Astrocyte (in vitro differentiated cells and primary cell): ENCODE measurements around the gene MYO5B. TPM values are rescaled to one million over a fixed set of nuclear protein-coding genes. Genes with fewer than 3 reads are reported as not detected.

Experiments
- DNase-seq: peaks from one replicate; pipeline ENCODE4 v3.0.0-alpha.2; 2010; ENCODE audit warnings: low read depth
- FAIRE-seq: peaks from 2 replicates; lab custom pipeline; 2011; peaks lifted over from hg19 to GRCh38; lab: Jason Lieb, UNC
- H2AFZ ChIP-seq: 2 replicates; pipeline ENCODE4 v1.6.0; 2012; ENCODE audit warnings: low read depth, low read length, inconsistent platforms
- H3K27ac ChIP-seq: 2 replicates; pipeline ENCODE4 v1.5.1; 2011; ENCODE audit warnings: low read depth, low read length, inconsistent platforms
- H3K27me3 ChIP-seq: 2 replicates; pipeline ENCODE4 v1.6.0; 2011; ENCODE audit warnings: low read length, inconsistent platforms; ENCODE audit not compliant: insufficient read depth
- H3K36me3 ChIP-seq: 2 replicates; pipeline ENCODE4 v1.5.1; 2011; ENCODE audit warnings: low read length, inconsistent platforms; ENCODE audit not compliant: insufficient read depth
- H3K4me1 ChIP-seq: 2 replicates; pipeline ENCODE4 v1.5.1; 2011; ENCODE audit warnings: low read length, inconsistent platforms; ENCODE audit not compliant: insufficient read depth
- H3K4me2 ChIP-seq: 2 replicates; pipeline ENCODE4 v1.6.0; 2012; ENCODE audit warnings: low read length, inconsistent platforms
- H3K4me3 ChIP-seq: 2 replicates; pipeline ENCODE4 v1.5.1; 2011; ENCODE audit warnings: low read depth, mild to moderate bottlenecking, low read length, inconsistent platforms; ENCODE audit not compliant: insufficient read depth
- H3K79me2 ChIP-seq: 2 replicates; pipeline ENCODE4 v1.6.0; 2012; ENCODE audit warnings: mild to moderate bottlenecking, low read length, inconsistent platforms; ENCODE audit not compliant: insufficient read depth
- H3K9ac ChIP-seq: 2 replicates; pipeline ENCODE4 v1.6.0; 2012; ENCODE audit warnings: mild to moderate bottlenecking, low read length, inconsistent platforms
- H3K9me3 ChIP-seq: 2 replicates; pipeline ENCODE4 v1.5.1; 2012; ENCODE audit warnings: low read depth, mild to moderate bottlenecking, low read length, inconsistent platforms; ENCODE audit not compliant: insufficient read depth
- H4K20me1 ChIP-seq: 2 replicates; pipeline ENCODE4 v1.6.0; 2012; ENCODE audit warnings: low read length, inconsistent platforms; ENCODE audit not compliant: insufficient read depth
- H3K27ac Mint-ChIP-seq: one replicate; pipeline ENCODE4 v1.8.0; 2021; ENCODE audit warnings: mild to moderate bottlenecking, mixed read lengths; ENCODE audit not compliant: unreplicated experiment
- H3K27me3 Mint-ChIP-seq: one replicate; pipeline ENCODE4 v1.8.0; 2021; ENCODE audit warnings: low read depth, mixed read lengths; ENCODE audit not compliant: unreplicated experiment
- H3K36me3 Mint-ChIP-seq: one replicate; pipeline ENCODE4 v1.8.0; 2021; ENCODE audit warnings: low read depth, mixed read lengths; ENCODE audit not compliant: unreplicated experiment
- H3K4me1 Mint-ChIP-seq: one replicate; pipeline ENCODE4 v1.8.0; 2021; ENCODE audit warnings: low read depth, mixed read lengths; ENCODE audit not compliant: unreplicated experiment
- H3K4me3 Mint-ChIP-seq: one replicate; pipeline ENCODE4 v1.8.0; 2021; ENCODE audit warnings: mild to moderate bottlenecking, moderate library complexity, mixed read lengths; ENCODE audit not compliant: unreplicated experiment
- H3K9me3 Mint-ChIP-seq: one replicate; pipeline ENCODE4 v1.8.0; 2021; ENCODE audit warnings: mild to moderate bottlenecking, mixed read lengths; ENCODE audit not compliant: unreplicated experiment
- EZH2 ChIP-seq: IDR thresholded peaks from 2 replicates; pipeline ENCODE4 v1.6.1; 2012; ENCODE audit warnings: mild to moderate bottlenecking, low read length, inconsistent platforms; ENCODE audit not compliant: insufficient read depth
- total RNA-seq: library from RNA; stranded (reverse); gene quantifications from 2 replicates; pipeline ENCODE4 v1.2.1, GENCODE V29; 2021
- TF ChIP-seq, protein P1 (sequence below): IDR thresholded peaks from 2 replicates; pipeline ENCODE4 v1.5.1; 2011; ENCODE audit warnings: low read depth, mild to moderate bottlenecking, inconsistent platforms, low read length, moderate library complexity; ENCODE audit not compliant: insufficient read depth

MYO5B gene
- total RNA-seq, 1 donor from 2014 or later = 8.3 TPM

DNA sequence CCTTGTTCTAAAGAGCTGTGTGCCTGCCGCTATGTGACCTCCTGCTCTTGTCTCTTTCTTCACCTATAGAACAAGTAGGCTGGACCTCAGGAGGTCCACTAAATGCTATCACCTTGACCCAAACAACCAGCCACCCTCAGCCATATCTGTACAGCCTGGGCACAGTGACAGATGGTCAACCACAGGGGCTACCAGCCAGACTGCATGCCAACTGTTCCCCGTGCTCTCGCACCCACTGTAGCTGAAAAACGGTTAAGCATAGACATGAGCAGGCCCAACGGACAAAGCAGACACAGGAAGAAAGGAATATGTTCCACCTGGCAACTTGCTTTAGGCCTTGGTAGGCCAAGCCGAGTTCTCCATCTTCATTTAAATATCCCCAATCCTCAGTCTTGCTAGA, 338.5 kb downstream of the MYO5B start:
- H3K79me2 ChIP-seq = no peaks in the 10 kb centered on the region
- FAIRE-seq (no peak), DNase-seq (no peak)
- peaks cover 6% of the 10 kb centered on the region for H3K27me3 Mint-ChIP-seq
- H3K4me1 ChIP-seq = no peaks in the 10 kb centered on the region
- H3K36me3 ChIP-seq = no peaks in the 10 kb centered on the region
- no peak overlapping the region for H3K4me2 ChIP-seq
- no peaks in the 10 kb centered on the region for H4K20me1 ChIP-seq
- H3K27me3 ChIP-seq = no peaks in the 10 kb centered on the region
- H3K9me3 Mint-ChIP-seq = no peaks in the 10 kb centered on the region
- no peaks in the 10 kb centered on the region for H3K9me3 ChIP-seq
- no peak overlapping the region for H2AFZ ChIP-seq
- no peaks in the 10 kb centered on the region for H3K36me3 Mint-ChIP-seq
- H3K9ac ChIP-seq = no peak overlapping the region
- no peak overlapping the region for H3K27ac ChIP-seq
- H3K4me3 ChIP-seq = no peak overlapping the region
- H3K4me3 Mint-ChIP-seq = no peak overlapping the region
- no peak overlapping the region for H3K27ac Mint-ChIP-seq
- H3K4me1 Mint-ChIP-seq = peaks cover 4% of the 10 kb centered on the region
- TF ChIP-seq, protein P1, sequence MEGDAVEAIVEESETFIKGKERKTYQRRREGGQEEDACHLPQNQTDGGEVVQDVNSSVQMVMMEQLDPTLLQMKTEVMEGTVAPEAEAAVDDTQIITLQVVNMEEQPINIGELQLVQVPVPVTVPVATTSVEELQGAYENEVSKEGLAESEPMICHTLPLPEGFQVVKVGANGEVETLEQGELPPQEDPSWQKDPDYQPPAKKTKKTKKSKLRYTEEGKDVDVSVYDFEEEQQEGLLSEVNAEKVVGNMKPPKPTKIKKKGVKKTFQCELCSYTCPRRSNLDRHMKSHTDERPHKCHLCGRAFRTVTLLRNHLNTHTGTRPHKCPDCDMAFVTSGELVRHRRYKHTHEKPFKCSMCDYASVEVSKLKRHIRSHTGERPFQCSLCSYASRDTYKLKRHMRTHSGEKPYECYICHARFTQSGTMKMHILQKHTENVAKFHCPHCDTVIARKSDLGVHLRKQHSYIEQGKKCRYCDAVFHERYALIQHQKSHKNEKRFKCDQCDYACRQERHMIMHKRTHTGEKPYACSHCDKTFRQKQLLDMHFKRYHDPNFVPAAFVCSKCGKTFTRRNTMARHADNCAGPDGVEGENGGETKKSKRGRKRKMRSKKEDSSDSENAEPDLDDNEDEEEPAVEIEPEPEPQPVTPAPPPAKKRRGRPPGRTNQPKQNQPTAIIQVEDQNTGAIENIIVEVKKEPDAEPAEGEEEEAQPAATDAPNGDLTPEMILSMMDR = no peak
- TF ChIP-seq EZH2 = no peak

DNA sequence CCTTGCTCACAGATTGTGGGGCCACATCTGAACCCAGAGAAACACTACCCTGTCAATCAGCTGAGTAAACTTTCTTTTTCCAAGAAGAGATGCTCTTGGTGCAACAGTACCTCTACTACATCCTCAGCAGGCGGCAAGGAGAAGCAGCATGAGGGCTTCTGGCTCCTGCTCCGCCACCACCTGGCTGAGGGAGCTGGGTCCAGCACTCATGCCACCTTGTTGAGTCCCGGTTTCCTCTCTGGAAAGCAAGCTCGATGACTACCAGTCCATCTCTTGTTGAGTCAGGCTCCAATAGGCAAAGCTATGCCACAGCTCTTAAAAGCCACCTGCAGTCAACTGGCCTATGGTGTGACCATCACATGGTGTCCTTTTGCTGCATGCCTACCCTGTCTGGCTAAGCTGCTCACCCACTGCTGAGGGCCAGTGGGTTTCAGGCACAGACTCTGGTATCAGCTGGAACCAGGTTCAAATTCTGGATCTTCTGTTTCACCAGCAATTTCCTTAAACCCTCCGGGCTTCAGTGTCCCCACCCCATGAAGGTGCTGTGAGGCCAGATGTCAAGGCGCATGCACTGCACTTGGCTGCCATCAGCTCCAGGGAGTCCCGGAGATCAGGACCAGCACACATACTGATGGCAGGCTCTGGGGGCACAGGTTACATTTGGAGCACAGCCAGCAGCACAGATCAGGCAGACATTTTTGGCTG, 339.1 kb downstream of the MYO5B start:
- H3K27me3 ChIP-seq = no peaks in the 10 kb centered on the region
- H3K9ac ChIP-seq = no peak overlapping the region
- no peak overlapping the region for H3K4me3 ChIP-seq
- H4K20me1 ChIP-seq = no peaks in the 10 kb centered on the region
- Mint-ChIP-seq H3K27ac (no peak overlapping the region), H3K36me3 (no peaks in the 10 kb centered on the region), H3K9me3 (no peaks in the 10 kb centered on the region), H3K4me3 (no peak overlapping the region), H3K27me3 (peaks cover 6% of the 10 kb centered on the region), H3K4me1 (peaks cover 4% of the 10 kb centered on the region)
- no peaks in the 10 kb centered on the region for H3K79me2 ChIP-seq
- H3K4me1 ChIP-seq = no peaks in the 10 kb centered on the region
- DNase-seq (no peak), FAIRE-seq (no peak)
- no peak overlapping the region for H3K4me2 ChIP-seq
- TF ChIP-seq EZH2 = no peak
- TF ChIP-seq, protein P1 = no peak
- no peak overlapping the region for H2AFZ ChIP-seq
- no peaks in the 10 kb centered on the region for H3K36me3 ChIP-seq
- H3K9me3 ChIP-seq = no peaks in the 10 kb centered on the region
- H3K27ac ChIP-seq = no peak overlapping the region

DNA sequence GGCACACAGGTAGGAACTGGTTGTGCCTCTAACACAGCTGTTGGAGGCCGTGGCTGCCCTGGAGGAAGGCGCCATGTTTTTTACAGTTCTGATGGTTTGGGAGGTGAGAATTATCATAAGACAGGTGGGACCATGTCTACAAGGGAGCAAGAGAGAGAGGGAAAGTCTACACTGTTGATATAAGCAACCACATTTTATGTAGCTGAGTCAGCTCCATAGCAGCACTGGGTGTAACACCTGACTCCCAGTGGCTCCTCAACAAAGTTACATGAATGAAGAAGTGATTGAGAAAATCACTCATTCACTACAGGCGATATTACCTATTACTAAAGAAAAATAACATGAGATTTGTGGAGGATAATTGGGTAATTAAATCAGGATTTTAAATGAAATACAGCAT, 340.3 kb downstream of the MYO5B start:
- peaks cover 6% of the 10 kb centered on the region for H3K27me3 Mint-ChIP-seq
- H3K27ac ChIP-seq = no peak overlapping the region
- no peak overlapping the region for H3K4me3 ChIP-seq

More for the DNA sequence above, 340.3 kb downstream of the MYO5B start:
- Mint-ChIP-seq H3K4me1 (peaks cover 8% of the 10 kb centered on the region), H3K4me3 (no peak overlapping the region), H3K36me3 (no peaks in the 10 kb centered on the region), H3K9me3 (no peaks in the 10 kb centered on the region), H3K27ac (no peak overlapping the region)
- H3K9ac ChIP-seq = no peak overlapping the region
- H3K9me3 ChIP-seq = no peaks in the 10 kb centered on the region
- no peak for DNase-seq
- TF ChIP-seq, protein P1 = no peak
- no peak for TF ChIP-seq EZH2
- H3K79me2 ChIP-seq = no peaks in the 10 kb centered on the region
- H2AFZ ChIP-seq = no peak overlapping the region
- FAIRE-seq = no peak
- no peak overlapping the region for H3K4me2 ChIP-seq
- peaks cover 5% of the 10 kb centered on the region for H3K4me1 ChIP-seq
- no peaks in the 10 kb centered on the region for H4K20me1 ChIP-seq
- H3K27me3 ChIP-seq = no peaks in the 10 kb centered on the region
- no peaks in the 10 kb centered on the region for H3K36me3 ChIP-seq
